Astrocyte of the cerebellum (primary cell): ENCODE data around the gene OPCML.
A peak's percentile ranks its signal among the peaks of the same experiment; 100 is the strongest.

Experiments
- DNase-seq: peaks from one replicate; pipeline ENCODE4 v3.0.0-alpha.2; 2011; ENCODE audit warnings: low read depth
- H3K4me3 ChIP-seq: 2 replicates; pipeline ENCODE4 v1.5.1; 2011; ENCODE audit warnings: mild to moderate bottlenecking, low read depth, low read length, moderate library complexity
- CTCF ChIP-seq: IDR thresholded peaks from 2 replicates; pipeline ENCODE4 v1.5.1; 2012; ENCODE audit warnings: low read length, low read depth, moderate library complexity, mild to moderate bottlenecking; ENCODE audit errors: missing control alignments
- in situ Hi-C: cut with HindIII; loops from 2 replicates; pipeline ENCODE4 v1.10.0; 2017; ENCODE audit warnings: low sequenced_read_pairs

Gene OPCML

GRCh38 chr11:132901638-132902471 lies 630.4 kb downstream of the OPCML start:
- no peak overlapping the region for H3K4me3 ChIP-seq
- TF ChIP-seq CTCF, result no peak
- in situ Hi-C loops, result no loop called here
- DNase-seq, result no peak

- no peak for TF ChIP-seq CTCF
- no peak overlapping the region for H3K4me3 ChIP-seq
- no peak for DNase-seq
- in situ Hi-C loops, result no loop called here
These were observed 633.6 kb downstream of the OPCML start for GRCh38 chr11:132898676-132899075.

- TF ChIP-seq CTCF, result no peak
- peak; percentile 18 for DNase-seq
- in situ Hi-C loops, result no loop called here
- no peak overlapping the region for H3K4me3 ChIP-seq
These were observed 634.3 kb downstream of the OPCML start for GRCh38 chr11:132898021-132898420.

GRCh38 chr11:132895340-132895739 lies 637.0 kb downstream of the OPCML start:
- no peak overlapping the region for H3K4me3 ChIP-seq
- in situ Hi-C loops, result no loop called here
- peak; percentile 37 for DNase-seq
- no peak for TF ChIP-seq CTCF

- DNase-seq, result no peak
- in situ Hi-C loops, result no loop called here
- no peak for TF ChIP-seq CTCF
- no peak overlapping the region for H3K4me3 ChIP-seq
These were observed 637.7 kb downstream of the OPCML start for GRCh38 chr11:132894606-132895005.

GRCh38 chr11:132892876-132893275 lies 639.4 kb downstream of the OPCML start:
- DNase-seq, result no peak
- H3K4me3 ChIP-seq, result no peak overlapping the region
- TF ChIP-seq CTCF, result no peak
- in situ Hi-C loops, result no loop called here
